Gastroesophageal sphincter (tissue), 4 donors: ENCODE measurements around the gene SV2C. TPM values are rescaled to one million over a fixed set of nuclear protein-coding genes. Genes with fewer than 3 reads are reported as not detected.

Experiments
- ATAC-seq: fragments of 150-250 bp; one replicate; pipeline ENCODE4 v1.9.1; 2016; ENCODE audit warnings: mild to moderate bottlenecking, moderate library complexity
- H3K27ac ChIP-seq, 4 donors: fragments of 200-600 bp; sonication (generic) in 3 of 4; 1 replicate in 3 of 4; 2 replicates in 1 of 4; pipeline ENCODE4 v1.5.1; 2016 to 2019
- H3K27me3 ChIP-seq: fragments of 200-600 bp; sonication (generic); one replicate; pipeline ENCODE4 v1.5.1; 2019
- H3K36me3 ChIP-seq, 2 donors: fragments of 200-600 bp; sonication (generic); one replicate each; pipeline ENCODE4 v1.5.1; 2019; ENCODE audit warnings: control low read depth in 1 of 2
- H3K4me1 ChIP-seq, 3 donors: fragments of 200-600 bp; sonication (generic); 1 replicate in 2 of 3; 2 replicates in 1 of 3; pipeline ENCODE4 v1.5.1; 2016 to 2019; ENCODE audit warnings: control low read depth in 2 of 3
- H3K4me3 ChIP-seq, 2 donors: fragments of 200-600 bp; sonication (generic); one replicate each; pipeline ENCODE4 v1.5.1; 2019; ENCODE audit warnings: mild to moderate bottlenecking in 1 of 2, moderate library complexity in 1 of 2
- H3K9me3 ChIP-seq, 3 donors: fragments of 200-600 bp; sonication (generic); one replicate each; pipeline ENCODE4 v1.5.1; 2017 to 2019; ENCODE audit warnings: control low read depth in 2 of 3
- EP300 ChIP-seq: sonication (generic); formaldehyde crosslinking; IDR thresholded peaks from one replicate; pipeline ENCODE4 v1.6.1; 2017; ENCODE audit warnings: antibody characterized with exemption, mild to moderate bottlenecking
- POLR2A ChIP-seq, 2 donors: fragments of 450-650 bp; IDR thresholded peaks; one replicate each; pipeline ENCODE4 v1.6.1; 2017; ENCODE audit warnings: antibody characterized with exemption in 2 of 2, mild to moderate bottlenecking in 2 of 2, moderate library complexity in 1 of 2
- POLR2AphosphoS5 ChIP-seq: sonication (generic); formaldehyde crosslinking; IDR thresholded peaks from one replicate; pipeline ENCODE4 v1.6.1; 2017; ENCODE audit warnings: antibody characterized with exemption
- WGBS, 2 donors: methylation state at CpG; one replicate each; pipeline ENCODE4 v1.1.5; 2018; ENCODE audit warnings: low coverage in 1 of 2; 5-methylcytosine and 5-hydroxymethylcytosine counted together
- total RNA-seq, 4 donors: library from RNA; depleted of rRNA; stranded (reverse); fragments of >200 nt; gene quantifications; one replicate each; pipeline ENCODE4 v1.1.0, GENCODE V29; 2016
- TF ChIP-seq, protein P1 (sequence below), 4 experiments: fragments of 200-600 bp in 2 of 4; fragments of 450-650 bp in 2 of 4; sonication (generic) in 1 of 4; IDR thresholded peaks; one replicate each; pipeline ENCODE4 v1.5.1; 2017 to 2019; ENCODE audit warnings: antibody characterized with exemption in 4 of 4, mild to moderate bottlenecking in 2 of 4, moderate library complexity in 2 of 4

The SV2C gene
- total RNA-seq, 4 donors from 2014 or later: 0.16 to 0.67 (median 0.39) TPM

DNA sequence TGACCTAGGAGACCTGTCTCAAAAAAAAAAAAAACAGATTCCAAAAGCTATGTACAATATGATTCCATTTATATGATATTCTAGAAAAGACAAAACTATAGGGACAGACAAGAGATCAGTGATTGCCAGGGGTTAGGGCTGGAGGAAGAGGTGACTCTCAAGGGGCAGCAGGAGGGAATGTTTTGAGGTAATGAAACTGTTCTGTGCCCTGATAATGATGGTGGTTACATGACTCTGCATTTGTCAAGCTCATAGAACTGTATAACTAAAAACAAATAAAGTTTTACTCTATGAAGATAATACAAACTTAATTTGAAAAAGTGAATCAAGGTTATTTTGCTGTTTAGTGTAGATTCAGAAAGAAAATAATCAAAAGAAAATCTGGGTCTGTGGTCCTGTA is 194.6 kb downstream of the SV2C start:
- Histone ChIP-seq H3K9me3 (no peaks in the 10 kb centered on the region), H3K27me3 (no peaks in the 10 kb centered on the region), H3K4me1 (peaks cover 0 to 5% (median 0%) of the 10 kb centered on the region in 3 donors), H3K27ac (no peak overlapping the region), H3K36me3 (no peaks in the 10 kb centered on the region), H3K4me3 (no peak overlapping the region)
- TF ChIP-seq EP300 (no peak), POLR2AphosphoS5 (no peak), POLR2A (IDR thresholded peaks at IDR 0.05) (no peak)
- TF ChIP-seq, protein P1, sequence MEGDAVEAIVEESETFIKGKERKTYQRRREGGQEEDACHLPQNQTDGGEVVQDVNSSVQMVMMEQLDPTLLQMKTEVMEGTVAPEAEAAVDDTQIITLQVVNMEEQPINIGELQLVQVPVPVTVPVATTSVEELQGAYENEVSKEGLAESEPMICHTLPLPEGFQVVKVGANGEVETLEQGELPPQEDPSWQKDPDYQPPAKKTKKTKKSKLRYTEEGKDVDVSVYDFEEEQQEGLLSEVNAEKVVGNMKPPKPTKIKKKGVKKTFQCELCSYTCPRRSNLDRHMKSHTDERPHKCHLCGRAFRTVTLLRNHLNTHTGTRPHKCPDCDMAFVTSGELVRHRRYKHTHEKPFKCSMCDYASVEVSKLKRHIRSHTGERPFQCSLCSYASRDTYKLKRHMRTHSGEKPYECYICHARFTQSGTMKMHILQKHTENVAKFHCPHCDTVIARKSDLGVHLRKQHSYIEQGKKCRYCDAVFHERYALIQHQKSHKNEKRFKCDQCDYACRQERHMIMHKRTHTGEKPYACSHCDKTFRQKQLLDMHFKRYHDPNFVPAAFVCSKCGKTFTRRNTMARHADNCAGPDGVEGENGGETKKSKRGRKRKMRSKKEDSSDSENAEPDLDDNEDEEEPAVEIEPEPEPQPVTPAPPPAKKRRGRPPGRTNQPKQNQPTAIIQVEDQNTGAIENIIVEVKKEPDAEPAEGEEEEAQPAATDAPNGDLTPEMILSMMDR (IDR thresholded peaks at IDR 0.05): no peak
- no peak for ATAC-seq

DNA sequence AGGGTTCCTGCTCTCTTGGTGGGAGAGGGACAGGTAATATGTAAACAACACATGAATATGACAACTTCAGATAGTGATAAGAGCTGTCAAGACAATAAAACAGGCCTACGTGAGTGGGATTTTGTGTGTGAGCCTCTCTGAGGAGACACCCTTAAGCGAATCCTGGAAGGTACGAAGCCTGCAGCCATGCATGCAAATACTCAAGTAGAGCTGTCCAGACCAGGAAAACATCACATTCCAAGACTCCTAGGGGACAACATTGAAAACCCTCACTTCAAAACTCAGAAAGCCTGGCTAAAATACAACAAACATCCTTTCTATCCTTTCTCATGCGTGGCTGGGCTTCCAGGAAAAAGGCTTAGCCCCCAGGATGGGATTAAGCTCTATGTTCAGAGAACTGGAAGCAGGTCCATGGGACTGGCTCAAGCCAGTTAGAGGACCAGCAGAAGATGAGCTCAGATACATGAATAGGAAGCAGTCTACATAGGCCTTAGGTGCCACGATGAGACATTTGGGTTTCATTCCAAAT is 195.1 kb downstream of the SV2C start:
- WGBS, 2 donors: 75 to 82% methylated on average over 2 to 5 of the region's 5 CpGs

DNA sequence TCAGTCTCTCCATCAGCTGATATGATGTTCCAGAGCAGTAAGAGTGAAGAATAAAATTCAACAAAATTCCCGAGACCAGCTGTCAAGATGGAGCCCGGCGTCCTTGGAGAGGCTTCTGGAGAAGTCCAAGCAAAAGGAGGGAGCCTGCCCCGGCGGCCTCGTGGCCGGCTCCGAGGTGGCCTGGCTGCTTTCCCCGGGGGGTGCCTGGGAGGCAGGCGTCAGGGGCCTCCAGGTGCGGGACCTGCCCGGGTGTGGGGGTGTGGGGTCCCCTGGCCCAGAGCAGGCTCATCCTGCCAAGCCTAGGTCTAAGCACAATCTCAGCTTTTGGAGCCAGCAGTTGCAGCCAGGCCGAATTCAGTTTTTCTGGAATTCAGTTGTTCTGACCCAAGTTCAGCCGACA is 197.3 kb downstream of the SV2C start:
- no CpG with 5 or more reads among the region's 14 CpGs for WGBS, 2 donors
- no peak for ATAC-seq

More for the DNA sequence above, 195.1 kb downstream of the SV2C start:
- H3K27ac ChIP-seq: no peak overlapping the region
- no peaks in the 10 kb centered on the region for H3K27me3 ChIP-seq
- H3K4me3 ChIP-seq: no peak overlapping the region
- TF ChIP-seq POLR2A (IDR thresholded peaks at IDR 0.05): no peak
- no peak for TF ChIP-seq POLR2AphosphoS5
- TF ChIP-seq EP300: no peak
- H3K36me3 ChIP-seq: no peaks in the 10 kb centered on the region
- peaks cover 0 to 5% (median 0%) of the 10 kb centered on the region in 3 donors for H3K4me1 ChIP-seq
- H3K9me3 ChIP-seq: no peaks in the 10 kb centered on the region
- no peak for ATAC-seq

DNA sequence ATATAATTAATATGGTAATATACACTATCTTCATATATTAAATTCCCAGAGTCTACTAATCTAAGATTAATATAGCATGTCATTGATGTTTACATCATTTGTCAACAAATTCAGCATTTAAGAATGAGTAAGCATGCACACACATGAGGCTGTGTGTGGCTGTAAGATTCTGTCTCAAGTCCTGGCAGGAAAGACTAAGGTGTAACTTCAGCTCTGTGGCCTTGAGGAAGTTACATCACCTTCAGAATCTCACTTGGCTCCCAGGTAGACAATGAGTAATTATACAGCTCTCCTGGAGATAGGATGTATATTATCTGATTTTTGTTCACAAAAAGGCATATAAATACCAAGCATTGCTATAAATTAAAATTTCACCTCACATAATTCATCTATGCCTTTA is 200.5 kb downstream of the SV2C start:
- Histone ChIP-seq H3K4me1 (no peaks in the 10 kb centered on the region), H3K9me3 (no peaks in the 10 kb centered on the region), H3K36me3 (no peaks in the 10 kb centered on the region), H3K27me3 (no peaks in the 10 kb centered on the region), H3K27ac (no peak overlapping the region), H3K4me3 (no peak overlapping the region)
- ATAC-seq: no peak
- TF ChIP-seq POLR2AphosphoS5: no peak
- no peak for TF ChIP-seq POLR2A (IDR thresholded peaks at IDR 0.05)
- TF ChIP-seq, protein P1 (IDR thresholded peaks at IDR 0.05): no peak
- TF ChIP-seq EP300: no peak

More for the DNA sequence above, 197.3 kb downstream of the SV2C start:
- TF ChIP-seq POLR2A (IDR thresholded peaks at IDR 0.05) (no peak), POLR2AphosphoS5 (no peak), EP300 (no peak)
- TF ChIP-seq, protein P1 (IDR thresholded peaks at IDR 0.05): no peak
- Histone ChIP-seq H3K36me3 (no peaks in the 10 kb centered on the region), H3K9me3 (no peaks in the 10 kb centered on the region), H3K27me3 (no peaks in the 10 kb centered on the region), H3K27ac (no peak overlapping the region), H3K4me1 (no peaks in the 10 kb centered on the region), H3K4me3 (no peak overlapping the region)

DNA sequence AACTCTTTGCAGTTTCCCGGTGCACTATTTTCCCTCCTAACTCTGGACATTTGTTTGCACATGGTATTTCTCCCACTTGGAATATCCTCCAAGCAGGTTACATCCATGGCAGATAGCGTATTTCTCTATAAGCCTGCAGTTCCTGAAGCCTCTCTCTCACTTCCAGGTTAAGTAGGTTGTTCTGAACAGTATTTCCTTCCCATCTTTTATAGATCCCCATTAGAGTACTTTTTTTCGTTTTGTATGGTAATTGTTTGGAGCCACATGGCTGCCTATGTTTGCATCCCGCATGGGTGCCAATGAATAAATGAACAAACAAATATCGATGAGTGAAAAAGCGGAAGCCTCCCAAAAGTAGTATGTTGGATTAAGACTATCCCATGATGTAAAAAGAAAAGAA is 206.5 kb downstream of the SV2C start:
- no peaks in the 10 kb centered on the region for H3K36me3 ChIP-seq
- no peak for ATAC-seq
- H3K9me3 ChIP-seq: no peaks in the 10 kb centered on the region
- H3K27me3 ChIP-seq: no peaks in the 10 kb centered on the region
- H3K27ac ChIP-seq: no peak overlapping the region
- TF ChIP-seq, protein P1 (IDR thresholded peaks at IDR 0.05): no peak
- no peak for TF ChIP-seq EP300
- TF ChIP-seq POLR2AphosphoS5: no peak
- TF ChIP-seq POLR2A (IDR thresholded peaks at IDR 0.05): no peak
- WGBS, 2 donors: 93 to 94% methylated on average over 5 to 6 of the region's 6 CpGs
- no peak overlapping the region for H3K4me3 ChIP-seq
- no peaks in the 10 kb centered on the region for H3K4me1 ChIP-seq
